Calu3 (cell line): ENCODE data around the gene CSPG4. TPM values are rescaled to one million over a fixed set of nuclear protein-coding genes. Genes with fewer than 3 reads are reported as not detected.

Experiments
- BruUV-seq: library from RNA; stranded (reverse); fragments of 400-500 nt; replicated peaks from 2 replicates; lab custom pipeline; 2021; lab: Mats Ljungman, UMichigan
- CTCF ChIA-PET: fragments of 300-600 bp; sonication (Branson Sonifier 250); formaldehyde crosslinking; loops from one replicate; lab custom pipeline; 2022; ENCODE audit warnings: antibody characterized with exemption; lab: Charles Lee
- DNase-seq: peaks from one replicate; pipeline ENCODE4 v3.0.0; 2022
- H3K27ac Mint-ChIP-seq: one replicate; pipeline ENCODE4 v1.8.0; 2022; ENCODE audit warnings: mixed read lengths; ENCODE audit not compliant: unreplicated experiment
- H3K27me3 Mint-ChIP-seq: one replicate; pipeline ENCODE4 v1.8.0; 2022; ENCODE audit warnings: mixed read lengths; ENCODE audit not compliant: unreplicated experiment
- H3K36me3 Mint-ChIP-seq: one replicate; pipeline ENCODE4 v1.8.0; 2022; ENCODE audit warnings: mild to moderate bottlenecking, moderate library complexity, mixed read lengths; ENCODE audit not compliant: insufficient read depth, unreplicated experiment
- H3K4me1 Mint-ChIP-seq: one replicate; pipeline ENCODE4 v1.8.0; 2022; ENCODE audit warnings: mild to moderate bottlenecking, low read depth, mixed read lengths; ENCODE audit not compliant: unreplicated experiment
- H3K4me3 Mint-ChIP-seq: one replicate; pipeline ENCODE4 v1.8.0; 2022; ENCODE audit warnings: mild to moderate bottlenecking, low read depth, moderate library complexity, mixed read lengths; ENCODE audit not compliant: unreplicated experiment
- H3K9me3 Mint-ChIP-seq: one replicate; pipeline ENCODE4 v1.8.0; 2022; ENCODE audit warnings: low read depth, mixed read lengths; ENCODE audit not compliant: unreplicated experiment
- CTCF ChIP-seq: fragments of 200-600 bp; IDR thresholded peaks from one replicate; pipeline ENCODE4 v1.8.0; 2022; ENCODE audit warnings: antibody characterized with exemption; ENCODE audit not compliant: unreplicated experiment
- intact Hi-C: fragments of 100-400 bp; cut with micrococcal nuclease; formaldehyde crosslinking; loops from one replicate; pipeline ENCODE4 v1.10.0; 2022; ENCODE audit not compliant: unreplicated experiment
- total RNA-seq: library from RNA; stranded (reverse); gene quantifications from 2 replicates; pipeline ENCODE4 v1.2.3, GENCODE V29; 2022

The CSPG4 gene
- total RNA-seq, 1 experiment from 2014 or later, result not detected

- TF ChIP-seq CTCF, result no peak
- CTCF ChIA-PET, result interaction anchor here (0.6 to 1.4 kb wide), 9 partner anchors 9 to 466 kb away, joined by 3 to 6 read pairs (median 4); partner anchors contain the start of genes MAN2C1 and SNX33
- intact Hi-C loops, result no loop called here
- peaks cover 59% of the 10 kb centered on the region for H3K4me1 Mint-ChIP-seq
- H3K27me3 Mint-ChIP-seq, result no peaks in the 10 kb centered on the region
- no peak overlapping the region for H3K4me3 Mint-ChIP-seq
- peaks cover 31% of the 10 kb centered on the region for H3K36me3 Mint-ChIP-seq
- H3K27ac Mint-ChIP-seq, result peak overlapping the region; percentile 62
- BruUV-seq, result TSS peak; percentile 36
- no peaks in the 10 kb centered on the region for H3K9me3 Mint-ChIP-seq
- peak; percentile 90 for DNase-seq
These were observed 51.4 kb downstream of the CSPG4 start for GRCh38 chr15:75661100-75661755.

DNA sequence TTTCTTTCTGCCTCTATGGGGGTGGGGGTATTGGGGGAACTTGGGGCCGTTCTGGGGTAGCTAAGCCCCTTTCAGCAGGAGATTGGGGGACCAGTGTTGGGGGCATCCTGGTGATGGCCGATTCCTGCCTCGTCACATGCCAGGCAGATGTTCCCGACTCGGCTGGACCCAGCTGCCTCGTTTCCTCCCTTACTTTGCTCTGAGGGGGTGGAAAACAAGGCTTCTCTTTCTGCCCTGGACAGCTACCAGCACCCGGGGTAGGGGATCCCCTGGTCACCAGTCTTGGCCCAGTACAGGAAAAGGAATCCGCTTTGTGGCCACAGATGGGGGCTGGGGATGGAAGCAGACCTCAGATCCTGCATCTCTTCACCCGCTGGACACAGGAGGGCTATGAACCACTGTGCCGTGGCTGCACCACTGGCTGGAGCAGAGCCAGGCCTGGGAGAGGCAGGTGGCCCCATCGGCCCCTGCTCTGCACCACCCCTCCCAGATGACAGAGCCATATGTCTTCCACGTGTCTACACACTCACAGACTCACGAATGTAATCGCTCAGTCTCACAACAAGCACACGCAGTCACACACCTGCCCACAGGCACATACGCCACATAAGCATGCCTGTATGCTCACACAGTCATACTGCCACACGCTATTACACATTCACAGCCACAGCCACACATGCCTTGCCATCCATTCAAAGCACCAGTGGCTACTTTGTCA lies 52.6 kb downstream of the CSPG4 start:
- H3K9me3 Mint-ChIP-seq, result no peaks in the 10 kb centered on the region
- no peak for TF ChIP-seq CTCF
- H3K27ac Mint-ChIP-seq, result no peak overlapping the region
- no peak for DNase-seq
- peaks cover 48% of the 10 kb centered on the region for H3K4me1 Mint-ChIP-seq
- H3K4me3 Mint-ChIP-seq, result no peak overlapping the region
- CTCF ChIA-PET, result interaction anchor here (1.2 to 1.4 kb wide), 2 partner anchors 8 to 22 kb away, joined by 4 to 5 read pairs; no protein-coding TSS in a partner anchor
- H3K36me3 Mint-ChIP-seq, result peaks cover 23% of the 10 kb centered on the region
- H3K27me3 Mint-ChIP-seq, result no peaks in the 10 kb centered on the region
- intact Hi-C loops, result no loop called here
- BruUV-seq, result no TSS peak

GRCh38 chr15:75659141-75659771 lies 53.4 kb downstream of the CSPG4 start:
- no peaks in the 10 kb centered on the region for H3K27me3 Mint-ChIP-seq

More at GRCh38 chr15:75659141-75659771, 53.4 kb downstream of the CSPG4 start:
- no peak overlapping the region for H3K4me3 Mint-ChIP-seq
- BruUV-seq, result no TSS peak
- H3K4me1 Mint-ChIP-seq, result peaks cover 39% of the 10 kb centered on the region
- H3K9me3 Mint-ChIP-seq, result no peaks in the 10 kb centered on the region
- intact Hi-C loops, result no loop called here
- no peak for TF ChIP-seq CTCF
- peaks cover 21% of the 10 kb centered on the region for H3K36me3 Mint-ChIP-seq
- CTCF ChIA-PET, result no interaction called here
- H3K27ac Mint-ChIP-seq, result no peak overlapping the region
- no peak for DNase-seq
